Inferior parietal cortex (tissue), 1 donor: Measurements from ENCODE around the gene CCDC13.

Source experiments
- DNase-seq: peaks from one replicate; pipeline ENCODE4 v3.0.0-alpha.2; 2016; ENCODE audit errors: extremely low spot score

The CCDC13 gene

DNA sequence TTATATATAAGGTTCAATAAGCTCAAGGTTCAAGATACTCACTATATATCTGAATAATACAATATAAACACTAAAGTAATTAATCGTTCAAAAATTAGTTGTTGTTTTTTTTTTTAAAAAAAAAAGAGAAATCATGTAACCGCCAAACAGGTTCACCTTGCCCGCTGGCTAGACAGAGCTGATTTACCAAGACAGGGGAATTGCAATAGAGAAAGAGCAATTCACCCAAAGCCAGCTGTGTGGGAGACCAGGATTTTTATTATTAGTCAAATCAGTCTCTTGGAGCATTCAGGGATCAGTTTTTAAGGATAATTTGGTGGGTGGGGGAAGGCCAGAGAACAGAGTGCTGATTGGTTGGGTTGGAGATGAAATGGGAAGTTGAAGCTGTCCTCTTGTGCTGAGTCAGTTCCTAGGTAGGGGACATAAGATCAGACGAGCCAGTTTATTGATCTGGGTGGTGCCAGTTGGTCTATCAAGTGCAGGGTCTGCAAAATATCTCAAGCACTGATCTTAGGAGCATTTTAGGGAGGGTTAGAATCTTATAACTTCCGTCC lies 23.4 kb upstream of the CCDC13 start:
- DNase-seq: no peak

- no peak for DNase-seq
Observed at GRCh38 chr3:42795621-42796181, 22.6 kb upstream of the CCDC13 start.

- DNase-seq: no peak
Observed at GRCh38 chr3:42790714-42791229, 17.7 kb upstream of the CCDC13 start.

GRCh38 chr3:42786631-42787030 lies 13.6 kb upstream of the CCDC13 start:
- DNase-seq: no peak

GRCh38 chr3:42786212-42786611 lies 13.2 kb upstream of the CCDC13 start:
- no peak for DNase-seq

DNA sequence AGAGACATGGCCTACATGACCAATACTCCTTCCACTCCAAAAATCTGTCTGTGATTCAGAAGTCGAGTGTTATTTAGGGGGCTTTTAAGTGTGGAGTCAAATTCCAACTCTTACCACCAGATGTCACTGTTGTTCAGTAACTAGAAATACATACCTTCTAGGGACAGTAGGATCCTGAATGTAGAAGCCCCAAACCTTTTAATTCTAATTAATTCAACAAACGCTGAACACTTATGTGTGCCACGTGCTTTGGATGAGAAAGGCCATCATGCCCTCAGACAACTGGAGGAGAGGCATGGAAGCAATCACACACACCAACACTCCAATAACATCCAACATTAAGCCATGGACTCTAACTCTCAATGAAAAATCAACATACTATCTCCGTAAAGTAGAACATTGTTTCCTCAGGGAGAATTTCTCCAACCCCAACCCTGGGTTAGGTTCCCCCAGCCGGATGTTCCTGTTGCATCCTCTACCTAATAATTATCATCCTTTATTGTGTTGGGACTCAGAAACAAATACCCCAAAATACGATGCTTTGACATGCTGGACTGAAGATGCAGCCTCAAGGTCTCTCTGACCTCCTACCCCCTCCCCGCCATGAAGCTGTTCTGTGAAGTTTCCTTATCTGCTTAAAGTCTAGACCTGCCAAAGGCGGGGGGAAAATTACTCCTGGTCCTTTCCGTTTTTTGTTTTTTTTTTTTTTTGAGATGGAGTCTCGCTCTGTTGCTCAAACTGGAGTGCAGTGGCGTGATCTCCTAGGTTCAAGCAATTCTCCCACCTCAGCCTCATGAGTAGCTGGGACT lies 8.0 kb upstream of the CCDC13 start:
- peak; percentile 90 for DNase-seq

DNA sequence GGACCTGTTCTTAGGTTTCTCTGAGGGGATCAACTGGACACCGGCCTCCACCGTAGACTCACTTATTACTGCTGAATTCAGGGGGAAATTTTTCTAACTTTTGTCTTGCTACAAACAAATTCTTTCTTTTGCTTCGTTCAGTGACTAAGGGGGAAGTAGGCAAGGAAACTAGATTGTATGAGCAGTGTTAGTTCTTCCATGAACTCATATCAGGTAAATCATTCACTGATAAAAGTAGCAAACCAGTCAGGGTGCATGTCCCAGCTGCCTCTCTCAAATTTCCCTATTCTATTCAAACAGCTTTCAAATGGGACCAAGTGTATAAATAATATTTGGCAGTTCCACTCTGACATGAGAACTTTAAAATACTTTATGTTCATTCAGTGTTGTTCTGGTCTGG lies 7.3 kb upstream of the CCDC13 start:
- DNase-seq: no peak

DNA sequence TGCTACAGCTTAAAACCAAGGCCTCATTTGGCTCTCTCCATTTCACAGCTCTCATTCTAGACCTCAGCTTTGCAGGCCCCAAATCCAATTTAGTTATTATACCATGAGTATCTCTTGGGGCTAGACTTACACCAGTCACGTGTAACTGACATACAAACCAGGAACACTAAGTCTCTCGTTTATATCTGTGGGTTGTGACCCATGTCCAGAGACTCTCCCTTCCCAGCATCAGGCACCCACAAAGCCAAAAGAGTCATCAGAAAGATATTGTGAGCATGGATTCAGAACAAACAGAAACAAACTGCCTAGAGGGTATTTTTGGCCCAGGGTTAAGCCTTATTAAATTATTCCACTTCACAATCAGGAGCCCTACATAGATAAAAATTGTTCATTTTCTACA lies 5.6 kb upstream of the CCDC13 start:
- no peak for DNase-seq

DNA sequence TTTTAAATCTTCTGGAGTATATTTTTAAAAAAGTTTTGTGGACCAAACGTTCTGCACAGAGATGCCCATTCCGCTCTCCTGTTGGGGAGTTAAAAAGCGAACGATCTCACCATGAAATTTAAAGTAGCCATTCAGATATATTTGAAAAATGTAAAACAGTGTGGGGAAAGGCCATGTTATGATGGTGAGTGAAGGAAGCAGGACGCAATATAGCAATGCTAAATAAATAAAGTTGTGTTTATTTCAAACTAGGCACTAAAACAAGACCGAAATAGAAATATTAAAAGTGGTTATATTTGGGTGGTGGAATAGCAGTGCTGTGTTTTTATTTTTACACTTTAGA lies 327 bp upstream of the CCDC13 start:
- DNase-seq: no peak

- no peak for DNase-seq
Observed at GRCh38 chr3:42771271-42771670, 1.8 kb downstream of the CCDC13 start.

- DNase-seq: no peak
Observed at GRCh38 chr3:42769477-42770131, 3.4 kb downstream of the CCDC13 start.

GRCh38 chr3:42764561-42765295 lies 8.3 kb downstream of the CCDC13 start:
- DNase-seq: no peak

DNA sequence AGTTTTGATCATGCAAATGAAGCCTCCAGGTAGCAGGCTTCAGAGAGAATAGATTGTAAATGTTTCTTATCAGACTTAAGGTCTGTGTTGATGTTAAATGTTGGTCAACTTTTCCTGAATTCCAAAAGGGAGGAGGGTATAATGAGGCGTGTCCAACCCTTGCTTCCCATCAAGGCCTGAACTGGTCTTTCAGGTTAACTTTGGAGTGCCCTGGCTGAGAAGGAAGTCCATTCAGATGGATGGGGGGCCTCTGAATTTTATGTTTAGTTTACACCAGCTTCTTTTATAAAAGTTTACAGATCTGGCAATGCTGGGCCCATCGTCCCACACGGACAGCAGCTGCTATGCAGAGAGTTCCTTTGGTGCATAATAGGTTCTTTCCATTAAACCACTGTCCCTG lies 8.9 kb downstream of the CCDC13 start:
- no peak for DNase-seq

DNA sequence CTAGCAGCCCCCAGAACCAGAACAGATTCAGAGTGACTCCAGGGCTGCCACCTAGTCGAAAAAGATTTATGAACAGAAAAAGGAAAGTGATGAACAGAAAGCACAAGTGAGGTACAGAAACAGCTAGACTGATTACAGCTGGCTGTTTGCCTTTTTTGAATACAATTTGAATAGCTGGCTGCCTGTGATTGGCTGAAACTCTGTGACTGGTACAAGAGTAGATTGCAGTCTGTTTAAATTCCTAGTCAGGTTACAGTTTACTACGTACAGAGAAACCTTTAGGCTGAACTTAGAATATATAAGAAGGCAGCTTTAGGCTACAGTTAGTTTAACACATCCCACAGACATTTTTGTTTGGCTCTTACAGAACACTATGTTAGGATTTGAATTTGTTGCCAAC lies 10.0 kb downstream of the CCDC13 start:
- DNase-seq: peak; percentile 42

DNA sequence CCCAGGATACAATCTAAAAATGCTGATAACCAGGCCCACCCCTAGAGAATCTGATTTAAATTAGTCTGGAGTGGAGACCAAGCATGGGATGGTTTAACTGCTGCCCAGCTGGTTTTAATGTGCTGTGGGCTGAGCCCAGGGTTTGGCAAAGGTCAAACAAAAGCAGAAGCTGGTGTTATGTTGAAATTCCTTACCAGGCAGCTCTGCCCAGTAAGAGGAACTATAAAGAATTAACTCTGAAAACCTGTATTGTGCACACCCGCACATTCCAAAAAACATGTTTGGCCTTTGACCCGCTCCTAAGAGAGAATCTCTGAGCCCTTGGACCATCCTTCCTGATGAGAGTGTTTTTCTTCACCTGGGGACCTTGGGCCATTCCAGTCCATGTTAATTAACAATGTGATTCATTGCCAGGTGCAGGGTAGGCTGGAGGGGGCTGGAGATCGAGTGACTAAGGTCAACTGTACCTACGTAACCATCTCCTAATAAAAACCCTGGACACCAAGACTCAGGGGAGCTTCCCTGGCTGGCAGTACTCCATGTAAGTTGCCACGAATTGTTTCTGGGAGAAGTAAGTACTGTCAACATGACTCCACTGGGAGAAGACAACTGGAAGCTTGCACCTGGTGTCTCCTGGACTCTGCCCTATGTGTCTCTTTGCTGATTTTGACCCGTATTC lies 10.9 kb downstream of the CCDC13 start:
- no peak for DNase-seq

GRCh38 chr3:42758126-42758525 lies 14.9 kb downstream of the CCDC13 start:
- DNase-seq: no peak

- no peak for DNase-seq
Observed at GRCh38 chr3:42756681-42757213, 16.3 kb downstream of the CCDC13 start.

DNA sequence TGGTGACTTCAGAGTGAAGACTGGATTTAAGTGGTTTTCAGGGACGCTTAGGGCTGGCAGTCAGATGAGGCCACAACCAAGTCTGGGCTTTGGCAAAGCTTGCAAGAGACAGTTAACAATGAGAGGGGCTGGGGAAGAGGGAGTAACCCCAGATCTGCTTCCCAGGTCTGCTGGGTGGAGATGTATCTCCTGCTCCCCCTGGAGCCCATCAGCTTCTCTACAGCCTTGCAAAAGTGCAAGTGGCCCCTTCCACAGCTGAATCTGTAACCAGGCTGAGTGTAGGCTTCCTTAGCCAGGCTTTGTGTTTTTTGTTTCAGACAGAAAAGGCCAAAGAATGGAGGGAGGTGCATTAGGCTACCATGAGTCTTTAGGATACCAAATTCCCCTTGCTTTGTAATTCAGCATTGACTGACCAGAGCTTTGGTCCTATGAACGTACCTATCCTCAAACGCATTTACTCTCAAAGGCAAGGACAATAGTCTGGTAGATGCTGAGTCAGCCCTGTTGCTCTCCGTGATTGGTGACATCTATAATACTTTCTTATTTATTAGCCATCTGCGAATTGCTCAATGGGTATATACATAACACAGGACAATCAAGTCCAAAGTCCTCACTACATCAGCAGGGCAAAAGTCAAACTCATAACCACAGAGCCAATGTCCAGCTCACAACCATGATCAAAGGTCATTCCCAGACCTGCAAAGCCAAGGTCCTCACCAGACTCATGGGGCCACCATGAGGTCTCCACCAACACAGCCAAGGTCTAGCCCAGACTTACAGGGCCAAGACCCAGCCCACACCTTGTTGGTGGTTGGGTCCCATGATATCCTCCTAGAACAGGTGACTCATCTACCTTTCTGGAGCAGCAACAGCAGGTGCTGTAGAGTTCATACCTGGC lies 17.1 kb downstream of the CCDC13 start:
- no peak for DNase-seq

DNA sequence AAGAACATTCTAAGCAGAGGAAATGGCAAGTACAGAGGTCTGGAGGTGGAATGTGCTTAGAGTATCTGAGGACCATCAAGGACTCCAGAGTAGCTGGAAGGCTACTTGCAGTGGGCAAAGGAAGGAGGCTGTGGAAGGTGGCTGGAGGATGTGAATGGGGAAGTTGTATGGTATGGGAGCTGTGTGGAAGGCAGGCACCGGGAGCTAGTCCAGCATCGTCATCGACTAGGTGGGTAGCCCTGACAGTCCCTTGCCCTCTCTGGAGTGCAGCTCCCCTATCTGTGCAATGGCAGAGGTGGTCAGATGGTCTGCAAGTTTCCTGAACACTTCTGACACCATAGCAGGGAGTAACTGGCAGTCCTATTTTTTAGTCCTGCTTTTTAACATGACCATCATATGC lies 19.3 kb downstream of the CCDC13 start:
- no peak for DNase-seq

GRCh38 chr3:42752961-42753360 lies 20.1 kb downstream of the CCDC13 start:
- DNase-seq: no peak
